Measurements from ENCODE around the gene CEMIP2.

Gene CEMIP2, protein sequence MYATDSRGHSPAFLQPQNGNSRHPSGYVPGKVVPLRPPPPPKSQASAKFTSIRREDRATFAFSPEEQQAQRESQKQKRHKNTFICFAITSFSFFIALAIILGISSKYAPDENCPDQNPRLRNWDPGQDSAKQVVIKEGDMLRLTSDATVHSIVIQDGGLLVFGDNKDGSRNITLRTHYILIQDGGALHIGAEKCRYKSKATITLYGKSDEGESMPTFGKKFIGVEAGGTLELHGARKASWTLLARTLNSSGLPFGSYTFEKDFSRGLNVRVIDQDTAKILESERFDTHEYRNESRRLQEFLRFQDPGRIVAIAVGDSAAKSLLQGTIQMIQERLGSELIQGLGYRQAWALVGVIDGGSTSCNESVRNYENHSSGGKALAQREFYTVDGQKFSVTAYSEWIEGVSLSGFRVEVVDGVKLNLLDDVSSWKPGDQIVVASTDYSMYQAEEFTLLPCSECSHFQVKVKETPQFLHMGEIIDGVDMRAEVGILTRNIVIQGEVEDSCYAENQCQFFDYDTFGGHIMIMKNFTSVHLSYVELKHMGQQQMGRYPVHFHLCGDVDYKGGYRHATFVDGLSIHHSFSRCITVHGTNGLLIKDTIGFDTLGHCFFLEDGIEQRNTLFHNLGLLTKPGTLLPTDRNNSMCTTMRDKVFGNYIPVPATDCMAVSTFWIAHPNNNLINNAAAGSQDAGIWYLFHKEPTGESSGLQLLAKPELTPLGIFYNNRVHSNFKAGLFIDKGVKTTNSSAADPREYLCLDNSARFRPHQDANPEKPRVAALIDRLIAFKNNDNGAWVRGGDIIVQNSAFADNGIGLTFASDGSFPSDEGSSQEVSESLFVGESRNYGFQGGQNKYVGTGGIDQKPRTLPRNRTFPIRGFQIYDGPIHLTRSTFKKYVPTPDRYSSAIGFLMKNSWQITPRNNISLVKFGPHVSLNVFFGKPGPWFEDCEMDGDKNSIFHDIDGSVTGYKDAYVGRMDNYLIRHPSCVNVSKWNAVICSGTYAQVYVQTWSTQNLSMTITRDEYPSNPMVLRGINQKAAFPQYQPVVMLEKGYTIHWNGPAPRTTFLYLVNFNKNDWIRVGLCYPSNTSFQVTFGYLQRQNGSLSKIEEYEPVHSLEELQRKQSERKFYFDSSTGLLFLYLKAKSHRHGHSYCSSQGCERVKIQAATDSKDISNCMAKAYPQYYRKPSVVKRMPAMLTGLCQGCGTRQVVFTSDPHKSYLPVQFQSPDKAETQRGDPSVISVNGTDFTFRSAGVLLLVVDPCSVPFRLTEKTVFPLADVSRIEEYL (N-terminal part only)
- long read RNA-seq, result 0 reads

DNA sequence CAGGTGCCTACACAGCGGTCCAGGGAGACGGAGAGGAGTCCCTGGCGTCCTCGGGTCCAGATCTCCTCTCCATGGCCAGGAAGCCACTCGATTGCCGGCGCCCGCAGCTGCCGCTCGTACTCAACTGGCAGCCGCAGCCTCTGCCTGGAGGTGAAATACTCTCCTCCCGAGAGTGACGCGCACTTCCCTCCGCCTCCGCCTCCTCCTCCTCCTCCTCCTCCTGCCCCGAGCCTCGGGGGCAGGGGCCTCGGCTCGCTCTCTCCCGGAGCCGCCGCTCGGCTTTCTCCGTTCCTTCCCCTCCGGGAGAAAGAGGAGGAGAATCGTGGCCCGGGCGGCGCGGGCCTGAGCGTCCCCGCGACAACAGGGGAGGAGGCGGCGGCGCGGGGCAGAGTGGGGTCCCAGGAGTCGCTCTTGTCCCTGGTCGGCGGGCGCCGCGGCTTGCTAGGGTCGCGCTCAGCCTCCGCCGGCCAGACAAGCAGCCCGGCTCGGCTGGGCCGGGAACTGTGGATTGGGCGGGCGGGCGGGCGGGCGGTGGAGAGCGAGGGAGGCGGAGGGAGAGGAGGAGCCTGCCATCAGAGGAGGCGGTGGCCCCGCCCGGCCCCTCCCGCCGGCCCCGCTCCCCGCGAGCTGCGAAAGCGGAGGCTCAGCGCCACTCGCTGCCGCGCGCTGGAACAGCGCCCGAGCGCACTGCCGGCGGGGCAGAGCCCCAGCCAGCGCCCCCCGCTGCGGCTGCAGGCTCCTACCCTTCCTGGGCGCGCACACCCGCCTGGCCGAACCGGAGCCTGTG lies at the start of gene CEMIP2:
CEMIP2 (minus strand) TSS at position 126 of the 787 bp plus-strand sequence. CDS start 18,140 bp downstream, outside the sequence.
- Histone ChIP-seq H3K27me3 (ENCODE audit: insufficient read depth, poor library complexity, severe bottlenecking) (peaks cover 15% of the 10 kb centered on the region), H3K4me3 (replicated peaks; ENCODE audit: insufficient read depth, low read length) (peak within 1 kb of the TSS; percentile 61), H3K27ac (replicated peaks) (peak within 1 kb of the TSS; percentile 38; the same call in 1 of the 2 replicates)
- peak; percentile 38 to 86 for DNase-seq (ENCODE audit: low read depth in 1 of 2, low spot score in 1 of 2)
- peak; percentile 67; the same call in 1 of the 2 replicates for TF ChIP-seq SPI1 (IDR thresholded peaks at IDR 0.05; ENCODE audit: borderline replicate concordance, low read depth)
- TF ChIP-seq, protein P1, sequence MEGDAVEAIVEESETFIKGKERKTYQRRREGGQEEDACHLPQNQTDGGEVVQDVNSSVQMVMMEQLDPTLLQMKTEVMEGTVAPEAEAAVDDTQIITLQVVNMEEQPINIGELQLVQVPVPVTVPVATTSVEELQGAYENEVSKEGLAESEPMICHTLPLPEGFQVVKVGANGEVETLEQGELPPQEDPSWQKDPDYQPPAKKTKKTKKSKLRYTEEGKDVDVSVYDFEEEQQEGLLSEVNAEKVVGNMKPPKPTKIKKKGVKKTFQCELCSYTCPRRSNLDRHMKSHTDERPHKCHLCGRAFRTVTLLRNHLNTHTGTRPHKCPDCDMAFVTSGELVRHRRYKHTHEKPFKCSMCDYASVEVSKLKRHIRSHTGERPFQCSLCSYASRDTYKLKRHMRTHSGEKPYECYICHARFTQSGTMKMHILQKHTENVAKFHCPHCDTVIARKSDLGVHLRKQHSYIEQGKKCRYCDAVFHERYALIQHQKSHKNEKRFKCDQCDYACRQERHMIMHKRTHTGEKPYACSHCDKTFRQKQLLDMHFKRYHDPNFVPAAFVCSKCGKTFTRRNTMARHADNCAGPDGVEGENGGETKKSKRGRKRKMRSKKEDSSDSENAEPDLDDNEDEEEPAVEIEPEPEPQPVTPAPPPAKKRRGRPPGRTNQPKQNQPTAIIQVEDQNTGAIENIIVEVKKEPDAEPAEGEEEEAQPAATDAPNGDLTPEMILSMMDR (IDR thresholded peaks at IDR 0.05; ENCODE audit: insufficient read depth, low read length), result peak; percentile 33
- TF ChIP-seq POLR2AphosphoS5 (IDR thresholded peaks at IDR 0.05; ENCODE audit: low read depth), result peak; percentile 40; the same call in 1 of the 2 replicates
- no peak for TF ChIP-seq GABPA (IDR thresholded peaks at IDR 0.05; ENCODE audit: low read depth)
- TF ChIP-seq, protein P2, sequence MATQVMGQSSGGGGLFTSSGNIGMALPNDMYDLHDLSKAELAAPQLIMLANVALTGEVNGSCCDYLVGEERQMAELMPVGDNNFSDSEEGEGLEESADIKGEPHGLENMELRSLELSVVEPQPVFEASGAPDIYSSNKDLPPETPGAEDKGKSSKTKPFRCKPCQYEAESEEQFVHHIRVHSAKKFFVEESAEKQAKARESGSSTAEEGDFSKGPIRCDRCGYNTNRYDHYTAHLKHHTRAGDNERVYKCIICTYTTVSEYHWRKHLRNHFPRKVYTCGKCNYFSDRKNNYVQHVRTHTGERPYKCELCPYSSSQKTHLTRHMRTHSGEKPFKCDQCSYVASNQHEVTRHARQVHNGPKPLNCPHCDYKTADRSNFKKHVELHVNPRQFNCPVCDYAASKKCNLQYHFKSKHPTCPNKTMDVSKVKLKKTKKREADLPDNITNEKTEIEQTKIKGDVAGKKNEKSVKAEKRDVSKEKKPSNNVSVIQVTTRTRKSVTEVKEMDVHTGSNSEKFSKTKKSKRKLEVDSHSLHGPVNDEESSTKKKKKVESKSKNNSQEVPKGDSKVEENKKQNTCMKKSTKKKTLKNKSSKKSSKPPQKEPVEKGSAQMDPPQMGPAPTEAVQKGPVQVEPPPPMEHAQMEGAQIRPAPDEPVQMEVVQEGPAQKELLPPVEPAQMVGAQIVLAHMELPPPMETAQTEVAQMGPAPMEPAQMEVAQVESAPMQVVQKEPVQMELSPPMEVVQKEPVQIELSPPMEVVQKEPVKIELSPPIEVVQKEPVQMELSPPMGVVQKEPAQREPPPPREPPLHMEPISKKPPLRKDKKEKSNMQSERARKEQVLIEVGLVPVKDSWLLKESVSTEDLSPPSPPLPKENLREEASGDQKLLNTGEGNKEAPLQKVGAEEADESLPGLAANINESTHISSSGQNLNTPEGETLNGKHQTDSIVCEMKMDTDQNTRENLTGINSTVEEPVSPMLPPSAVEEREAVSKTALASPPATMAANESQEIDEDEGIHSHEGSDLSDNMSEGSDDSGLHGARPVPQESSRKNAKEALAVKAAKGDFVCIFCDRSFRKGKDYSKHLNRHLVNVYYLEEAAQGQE (IDR thresholded peaks at IDR 0.05; ENCODE audit: insufficient replicate concordance, low read depth), result no peak

DNA sequence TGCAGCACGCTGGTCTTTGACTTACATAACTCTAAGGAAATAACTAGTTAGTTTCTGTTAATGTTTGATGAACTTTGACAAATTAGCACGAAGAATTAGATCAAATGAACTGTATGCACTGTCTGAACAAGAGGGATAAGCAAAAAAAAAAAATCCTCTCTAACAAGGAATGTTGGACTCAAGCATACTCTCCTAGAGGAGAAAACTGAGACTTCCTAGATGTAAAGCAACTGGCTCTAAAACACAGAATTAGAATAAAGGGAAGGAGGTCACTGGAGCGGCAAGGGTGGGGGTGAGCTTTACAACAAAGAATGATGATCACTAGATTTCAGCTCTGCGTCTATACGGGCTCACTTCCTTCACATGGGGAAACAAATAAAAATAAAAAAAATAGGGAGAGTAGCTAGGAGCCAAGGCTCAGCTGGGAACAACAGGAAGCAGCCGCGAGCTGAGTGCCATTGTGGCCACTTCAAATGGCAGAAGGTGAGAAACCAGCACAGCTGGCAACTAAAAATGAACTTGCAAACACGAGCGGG lies 48.7 kb upstream of the CEMIP2 start:
- no peak overlapping the region for H3K4me3 ChIP-seq (replicated peaks; ENCODE audit: insufficient read depth, low read length)
- TF ChIP-seq, protein P1 (IDR thresholded peaks at IDR 0.05; ENCODE audit: insufficient read depth, low read length), result no peak
- TF ChIP-seq POLR2AphosphoS5 (IDR thresholded peaks at IDR 0.05; ENCODE audit: low read depth) (no peak), GABPA (IDR thresholded peaks at IDR 0.05; ENCODE audit: low read depth) (no peak), SPI1 (IDR thresholded peaks at IDR 0.05; ENCODE audit: borderline replicate concordance, low read depth) (no peak)
- TF ChIP-seq, protein P2 (IDR thresholded peaks at IDR 0.05; ENCODE audit: insufficient replicate concordance, low read depth), result no peak
- DNase-seq (ENCODE audit: low read depth in 1 of 2, low spot score in 1 of 2), result no peak
- H3K27me3 ChIP-seq (ENCODE audit: insufficient read depth, poor library complexity, severe bottlenecking), result no peaks in the 10 kb centered on the region
- no peak overlapping the region for H3K27ac ChIP-seq (replicated peaks)

Data from HL-60 (cell line).